Peyer's patch (tissue), 4 donors: ENCODE data around the gene ARHGAP22. TPM values are rescaled to one million over a fixed set of nuclear protein-coding genes. Genes with fewer than 3 reads are reported as not detected.
A peak's percentile ranks its signal among the peaks of the same experiment; 100 is the strongest.

Experiments
- DNase-seq, 3 donors: peaks; one replicate each; pipeline ENCODE4 v3.0.0-alpha.2; 2017 to 2019
- H3K27ac ChIP-seq, 4 donors: fragments of 200-600 bp; sonication (generic); one replicate each; pipeline ENCODE4 v1.5.1; 2016 to 2019
- H3K27me3 ChIP-seq, 2 donors: fragments of 200-600 bp; sonication (generic); one replicate each; pipeline ENCODE4 v1.5.1; 2019
- H3K36me3 ChIP-seq, 3 donors: fragments of 200-600 bp; sonication (generic); one replicate each; pipeline ENCODE4 v1.5.1; 2016 to 2019
- H3K4me1 ChIP-seq, 4 donors: fragments of 200-600 bp; sonication (generic); one replicate each; pipeline ENCODE4 v1.5.1; 2016 to 2019
- H3K4me3 ChIP-seq, 4 donors: fragments of 200-600 bp; sonication (generic); 1 replicate in 3 of 4; 2 replicates in 1 of 4; pipeline ENCODE4 v1.5.1; 2016 to 2019; ENCODE audit warnings: mild to moderate bottlenecking in 1 of 4
- H3K9me3 ChIP-seq, 4 donors: fragments of 200-600 bp; sonication (generic); one replicate each; pipeline ENCODE4 v1.5.1; 2016 to 2019; ENCODE audit warnings: mild to moderate bottlenecking in 1 of 4
- CTCF ChIP-seq, 6 experiments: fragments of 450-650 bp in 4 of 6; fragments of 200-600 bp in 2 of 6; sonication (generic) in 1 of 6; IDR thresholded peaks; one replicate each; pipeline ENCODE4 v1.5.1; 2017 to 2019; ENCODE audit warnings: antibody characterized with exemption in 6 of 6, mild to moderate bottlenecking in 3 of 6, moderate library complexity in 1 of 6
- POLR2A ChIP-seq, 2 donors: fragments of 450-650 bp; IDR thresholded peaks; one replicate each; pipeline ENCODE4 v1.5.1; 2017; ENCODE audit warnings: antibody characterized with exemption in 2 of 2, mild to moderate bottlenecking in 2 of 2, moderate library complexity in 2 of 2
- total RNA-seq, 4 donors: library from RNA; depleted of rRNA; stranded (reverse); fragments of >200 nt; gene quantifications; one replicate each; pipeline ENCODE4 v1.1.0, GENCODE V29; 2016

The ARHGAP22 gene
- total RNA-seq, 4 donors from 2014 or later, result 1.9 to 10.7 (median 8.3) TPM; not detected in 1

DNA sequence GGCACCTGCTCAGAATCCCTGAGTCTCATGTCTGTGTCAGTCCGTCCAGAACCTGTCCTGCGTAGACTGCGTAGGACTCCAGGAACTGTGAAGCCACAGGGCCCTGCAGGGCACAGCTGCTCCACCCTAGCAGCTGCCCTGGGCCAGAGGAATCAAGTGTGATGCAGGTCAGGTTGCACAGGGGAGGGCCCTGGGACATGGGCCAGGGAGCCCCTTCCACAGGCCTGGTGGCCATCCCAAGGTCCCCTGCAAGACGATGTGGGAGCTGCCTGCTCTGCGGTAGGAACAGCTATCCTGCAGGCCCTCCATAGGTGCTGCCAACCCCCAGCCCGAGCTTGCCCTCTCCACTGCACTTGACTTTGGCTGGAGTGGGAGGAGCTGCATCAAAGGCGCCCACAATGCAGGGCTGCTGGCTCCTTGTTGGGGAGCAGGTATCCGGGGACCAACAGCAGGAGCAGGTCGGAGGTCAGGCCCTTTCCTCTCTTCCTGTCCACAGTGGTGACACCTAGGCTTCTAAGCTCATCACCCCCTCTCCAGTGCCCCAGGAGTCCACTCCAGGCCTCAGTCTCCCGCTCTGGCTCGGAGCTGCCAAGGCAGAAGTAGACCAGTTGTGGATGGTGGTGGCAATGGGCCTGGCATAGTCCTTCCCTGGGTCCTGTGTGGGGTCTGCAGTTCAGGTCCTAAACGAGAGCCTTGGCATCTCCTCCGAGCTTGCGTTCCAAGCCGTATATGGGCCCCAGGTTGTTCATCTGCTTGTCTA lies 149.3 kb downstream of the ARHGAP22 start:
- Histone ChIP-seq H3K4me1 (peaks cover 0 to 10% (median 0%) of the 10 kb centered on the region in 4 donors), H3K9me3 (no peaks in the 10 kb centered on the region), H3K27ac (no peak overlapping the region), H3K4me3 (no peak overlapping the region), H3K36me3 (no peaks in the 10 kb centered on the region), H3K27me3 (no peaks in the 10 kb centered on the region)
- peak in 2 of 3 donors; percentile 37 to 41 for DNase-seq
- TF ChIP-seq CTCF (IDR thresholded peaks at IDR 0.05) (no peak), POLR2A (IDR thresholded peaks at IDR 0.05) (no peak)

DNA sequence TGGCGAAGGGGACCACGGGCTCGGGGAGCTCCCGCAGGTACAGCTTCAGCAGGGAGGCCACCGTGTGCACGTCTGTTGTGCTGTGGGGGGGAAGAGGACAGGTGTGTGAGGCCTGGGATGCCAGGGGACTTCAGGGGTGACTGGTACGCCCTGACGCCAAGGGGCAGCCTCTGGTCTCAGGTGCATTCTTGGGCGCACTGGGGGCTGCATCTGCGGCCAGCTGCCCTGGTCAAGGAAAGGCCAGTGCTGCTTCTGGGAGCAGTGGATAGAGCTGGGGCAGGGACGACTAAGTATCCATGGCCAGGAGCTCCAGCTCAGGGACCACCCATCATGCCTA lies 149.8 kb downstream of the ARHGAP22 start:
- Histone ChIP-seq H3K27ac (no peak overlapping the region), H3K27me3 (no peaks in the 10 kb centered on the region), H3K4me3 (no peak overlapping the region), H3K36me3 (no peaks in the 10 kb centered on the region), H3K4me1 (peaks cover 0 to 10% (median 0%) of the 10 kb centered on the region in 4 donors), H3K9me3 (no peaks in the 10 kb centered on the region)
- peak in 2 of 3 donors; percentile 35 to 46 for DNase-seq
- TF ChIP-seq POLR2A (IDR thresholded peaks at IDR 0.05), result no peak
- TF ChIP-seq CTCF (IDR thresholded peaks at IDR 0.05), result no peak

GRCh38 chr10:48454302-48455054 lies 150.4 kb downstream of the ARHGAP22 start:
- TF ChIP-seq POLR2A (IDR thresholded peaks at IDR 0.05), result no peak
- TF ChIP-seq CTCF (IDR thresholded peaks at IDR 0.05), result no peak
- peak in 2 of 3 donors; percentile 43 to 52 for DNase-seq
- Histone ChIP-seq H3K4me3 (no peak overlapping the region), H3K9me3 (no peaks in the 10 kb centered on the region), H3K36me3 (no peaks in the 10 kb centered on the region), H3K4me1 (peaks cover 0 to 10% (median 0%) of the 10 kb centered on the region in 4 donors), H3K27ac (no peak overlapping the region), H3K27me3 (no peaks in the 10 kb centered on the region)

DNA sequence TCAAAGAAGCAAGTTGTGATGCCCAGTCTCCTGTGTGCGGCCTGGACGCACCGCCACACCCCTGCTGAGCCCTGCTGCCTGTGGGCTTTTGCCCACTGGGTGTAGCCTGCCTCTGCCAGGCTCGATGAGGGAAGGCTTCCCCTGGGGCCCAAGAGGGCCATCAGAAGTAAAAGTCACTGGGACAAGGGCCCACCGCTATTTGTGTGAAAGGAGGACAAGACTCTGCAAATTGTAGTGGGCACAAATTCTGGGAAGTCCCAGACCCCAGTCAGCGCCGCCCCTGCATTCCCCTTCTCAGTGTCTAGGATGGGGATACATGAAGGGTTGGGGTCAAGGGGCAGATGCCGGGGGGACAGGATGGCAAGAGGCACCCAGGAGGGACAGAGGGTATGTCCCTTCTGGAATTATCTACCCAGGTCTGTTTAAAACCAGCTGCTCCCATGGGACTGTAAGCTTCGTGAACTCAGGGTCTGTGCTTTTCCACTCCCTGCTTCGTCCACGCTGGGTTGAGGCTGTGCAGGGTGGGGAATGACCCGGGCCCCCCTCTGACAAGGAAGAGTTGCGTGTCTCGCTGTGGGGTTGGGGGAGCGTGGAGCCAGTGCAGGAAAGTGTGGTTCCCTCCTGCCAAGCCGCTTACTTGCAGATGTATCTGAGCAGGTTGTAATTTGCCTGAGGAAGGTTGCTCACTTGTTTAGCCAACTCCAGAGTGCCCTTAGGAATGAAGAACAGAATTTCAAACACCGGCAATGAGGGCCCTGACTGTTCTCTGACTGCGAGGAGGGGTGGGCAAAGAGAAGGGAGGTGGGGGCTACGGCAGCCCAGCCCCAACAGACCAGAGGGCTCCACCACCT lies 151.2 kb downstream of the ARHGAP22 start:
- DNase-seq, result peak in 1 of 3 donors; percentile 41
- no peaks in the 10 kb centered on the region for H3K9me3 ChIP-seq
- peaks cover 0 to 10% (median 0%) of the 10 kb centered on the region in 4 donors for H3K4me1 ChIP-seq
- no peak overlapping the region for H3K27ac ChIP-seq
- H3K27me3 ChIP-seq, result no peaks in the 10 kb centered on the region
- no peak overlapping the region for H3K4me3 ChIP-seq
- no peak for TF ChIP-seq CTCF (IDR thresholded peaks at IDR 0.05)
- no peak for TF ChIP-seq POLR2A (IDR thresholded peaks at IDR 0.05)
- no peaks in the 10 kb centered on the region for H3K36me3 ChIP-seq

DNA sequence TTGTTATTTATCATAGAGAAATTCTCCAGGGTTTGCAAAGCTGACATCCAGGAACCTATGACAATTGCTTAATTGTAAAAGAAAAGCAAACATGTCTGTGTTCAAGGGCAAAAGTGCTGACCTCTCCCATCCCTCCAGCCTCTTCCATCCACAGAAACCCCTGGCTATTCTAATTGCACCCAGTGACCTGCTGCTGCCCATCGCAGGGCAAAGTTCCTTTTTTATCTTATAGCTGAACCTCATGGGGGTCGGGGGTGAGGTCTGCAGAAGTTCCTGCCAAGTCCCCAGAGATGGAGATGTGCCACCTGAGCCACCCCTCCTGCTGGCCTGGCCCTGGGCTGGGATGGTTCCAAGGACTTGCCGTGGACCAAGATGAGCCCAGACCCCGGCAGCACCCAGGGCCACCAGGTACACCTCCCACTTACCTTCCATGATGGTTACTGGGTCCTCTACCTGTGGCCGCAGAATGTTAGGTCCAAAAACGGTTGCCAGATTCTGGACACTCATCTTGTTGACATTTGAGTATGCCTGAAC lies 151.9 kb downstream of the ARHGAP22 start:
- Histone ChIP-seq H3K27me3 (no peaks in the 10 kb centered on the region), H3K36me3 (no peaks in the 10 kb centered on the region), H3K9me3 (no peaks in the 10 kb centered on the region), H3K4me1 (peaks cover 0 to 10% (median 0%) of the 10 kb centered on the region in 4 donors), H3K4me3 (no peak overlapping the region), H3K27ac (no peak overlapping the region)
- no peak for TF ChIP-seq CTCF (IDR thresholded peaks at IDR 0.05)
- TF ChIP-seq POLR2A (IDR thresholded peaks at IDR 0.05), result no peak
- DNase-seq, result peak in 1 of 3 donors; percentile 24
